Keratinocyte (primary cell): ENCODE measurements around the gene TAP1. TPM values are rescaled to one million over a fixed set of nuclear protein-coding genes. Genes with fewer than 3 reads are reported as not detected.

Experiments used
- DNase-seq: peaks from one replicate; pipeline ENCODE4 v3.0.0-alpha.2; 2011; ENCODE audit warnings: low read depth, missing footprints, low spot score
- FAIRE-seq: peaks from 2 replicates; lab custom pipeline; 2011; peaks lifted over from hg19 to GRCh38; lab: Jason Lieb, UNC
- H2AFZ ChIP-seq: 2 replicates; pipeline ENCODE4 v1.6.0; 2012; ENCODE audit warnings: low read length, control low read depth, inconsistent platforms; ENCODE audit not compliant: control insufficient read depth
- H3K27ac ChIP-seq: 2 replicates; pipeline ENCODE4 v1.5.1; 2011; ENCODE audit warnings: low read length; ENCODE audit not compliant: control insufficient read depth, insufficient read depth
- H3K27me3 ChIP-seq: 3 replicates; pipeline ENCODE4 v1.6.0; 2011; ENCODE audit warnings: low read length; ENCODE audit not compliant: control insufficient read depth, insufficient read depth; ENCODE audit errors: extremely low read depth
- H3K36me3 ChIP-seq, 2 experiments: 2 replicates in 1 of 2; 3 replicates in 1 of 2; pipeline ENCODE4 v1.5.1; 2011; ENCODE audit warnings: low read length in 2 of 2, mild to moderate bottlenecking in 1 of 2; ENCODE audit not compliant: control insufficient read depth in 2 of 2, insufficient read depth in 2 of 2; ENCODE audit errors: extremely low read depth in 1 of 2
- H3K4me1 ChIP-seq: 3 replicates; pipeline ENCODE4 v1.5.1; 2011; ENCODE audit warnings: low read length; ENCODE audit not compliant: control insufficient read depth, insufficient read depth; ENCODE audit errors: extremely low read depth
- H3K4me2 ChIP-seq: 3 replicates; pipeline ENCODE4 v1.6.0; 2011; ENCODE audit warnings: low read depth, low read length; ENCODE audit not compliant: control insufficient read depth, insufficient read depth; ENCODE audit errors: extremely low read depth
- H3K4me3 ChIP-seq, 3 experiments: fragments of 200-600 bp in 1 of 3; sonication (generic) in 1 of 3; 2 replicates in 2 of 3; 3 replicates in 1 of 3; pipeline ENCODE4 v1.5.1; 2011 to 2016; ENCODE audit warnings: low read length in 3 of 3, mild to moderate bottlenecking in 3 of 3, control low read depth in 2 of 3, inconsistent platforms in 1 of 3, low read depth in 1 of 3, mixed read lengths in 1 of 3, mixed run types in 1 of 3, moderate library complexity in 1 of 3; ENCODE audit not compliant: control insufficient read depth in 2 of 3, insufficient read depth in 2 of 3; ENCODE audit errors: extremely low read depth in 1 of 3
- H3K79me2 ChIP-seq: 2 replicates; pipeline ENCODE4 v1.6.0; 2012; ENCODE audit warnings: low read length; ENCODE audit not compliant: control insufficient read depth, insufficient read depth
- H3K9ac ChIP-seq: 3 replicates; pipeline ENCODE4 v1.6.0; 2011; ENCODE audit warnings: low read length; ENCODE audit not compliant: control insufficient read depth, insufficient read depth; ENCODE audit errors: extremely low read depth
- H3K9me1 ChIP-seq: 3 replicates; pipeline ENCODE4 v1.6.0; 2011; ENCODE audit warnings: low read length; ENCODE audit not compliant: control insufficient read depth, insufficient read depth; ENCODE audit errors: extremely low read depth
- H3K9me3 ChIP-seq: 2 replicates; pipeline ENCODE4 v1.5.1; 2012; ENCODE audit warnings: low read depth, low read length; ENCODE audit not compliant: control insufficient read depth
- H4K20me1 ChIP-seq: 3 replicates; pipeline ENCODE4 v1.6.0; 2011; ENCODE audit warnings: low read length; ENCODE audit not compliant: control insufficient read depth, insufficient read depth; ENCODE audit errors: extremely low read depth
- EZH2 ChIP-seq: IDR thresholded peaks from one replicate; pipeline ENCODE4 v1.6.1; 2012; ENCODE audit warnings: inconsistent platforms, mild to moderate bottlenecking, low read length, moderate library complexity
- dilution Hi-C: fragments of 300-500 bp; cut with MboI; formaldehyde crosslinking; loops from one replicate; pipeline ENCODE4 v1.7.0; 2020; ENCODE audit warnings: low sequenced_read_pairs; ENCODE audit not compliant: extremely low pct_ligation_motif_present
- polyA plus RNA-seq, 5 experiments: library from polyadenylated mRNA; depleted of rRNA in 3 of 5; stranded (reverse) in 3 of 5; stranded (forward) in 1 of 5; unstranded in 1 of 5; fragments of >200 nt; gene quantifications; 1 replicate in 1 of 5; 2 replicates in 3 of 5; 3 replicates in 1 of 5; pipeline versions ENCODE4 v1.2.1 to v1.2.3, GENCODE V29; 2011 to 2012; ENCODE audit warnings: missing spikeins in 2 of 5, low read depth in 1 of 5, low replicate concordance in 1 of 5
- TF ChIP-seq, protein P1 (sequence below), 3 experiments: IDR thresholded peaks in 1 of 3; conservative IDR thresholded peaks in 1 of 3; optimal IDR thresholded peaks in 1 of 3; 2 replicates in 2 of 3; 3 replicates in 1 of 3; pipeline versions ENCODE3 to v1.5.1; 2011; ENCODE audit warnings: low read length in 3 of 3, mild to moderate bottlenecking in 3 of 3, moderate library complexity in 2 of 3, control low read depth in 1 of 3, inconsistent platforms in 1 of 3; ENCODE audit not compliant: insufficient read depth in 2 of 3; ENCODE audit errors: extremely low read depth in 1 of 3

Gene TAP1
- polyA plus RNA-seq, 1 donor (not counting 4 experiments of a cell fraction or from before 2014, with no cell fraction given), result 56.1 TPM

- H4K20me1 ChIP-seq, result no peaks in the 10 kb centered on the region
- no peak for DNase-seq
- no peak overlapping the region for H2AFZ ChIP-seq
- H3K4me3 ChIP-seq, result no peak overlapping the region
- no peak overlapping the region for H3K4me2 ChIP-seq
- H3K27me3 ChIP-seq, result no peaks in the 10 kb centered on the region
- dilution Hi-C loops, result no loop called here
- no peak for TF ChIP-seq EZH2
- TF ChIP-seq, protein P1, sequence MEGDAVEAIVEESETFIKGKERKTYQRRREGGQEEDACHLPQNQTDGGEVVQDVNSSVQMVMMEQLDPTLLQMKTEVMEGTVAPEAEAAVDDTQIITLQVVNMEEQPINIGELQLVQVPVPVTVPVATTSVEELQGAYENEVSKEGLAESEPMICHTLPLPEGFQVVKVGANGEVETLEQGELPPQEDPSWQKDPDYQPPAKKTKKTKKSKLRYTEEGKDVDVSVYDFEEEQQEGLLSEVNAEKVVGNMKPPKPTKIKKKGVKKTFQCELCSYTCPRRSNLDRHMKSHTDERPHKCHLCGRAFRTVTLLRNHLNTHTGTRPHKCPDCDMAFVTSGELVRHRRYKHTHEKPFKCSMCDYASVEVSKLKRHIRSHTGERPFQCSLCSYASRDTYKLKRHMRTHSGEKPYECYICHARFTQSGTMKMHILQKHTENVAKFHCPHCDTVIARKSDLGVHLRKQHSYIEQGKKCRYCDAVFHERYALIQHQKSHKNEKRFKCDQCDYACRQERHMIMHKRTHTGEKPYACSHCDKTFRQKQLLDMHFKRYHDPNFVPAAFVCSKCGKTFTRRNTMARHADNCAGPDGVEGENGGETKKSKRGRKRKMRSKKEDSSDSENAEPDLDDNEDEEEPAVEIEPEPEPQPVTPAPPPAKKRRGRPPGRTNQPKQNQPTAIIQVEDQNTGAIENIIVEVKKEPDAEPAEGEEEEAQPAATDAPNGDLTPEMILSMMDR (optimal IDR thresholded peaks at IDR 0.05 in 1 of 3, IDR thresholded peaks at IDR 0.05 in 1 of 3, conservative IDR thresholded peaks at IDR 0.05 in 1 of 3; ENCODE audit: extremely low read depth in 1 of 3, insufficient read depth in 2 of 3, low read length in 3 of 3), result no peak
- H3K9me1 ChIP-seq, result no peaks in the 10 kb centered on the region
- H3K36me3 ChIP-seq, result peaks cover 31 to 35% of the 10 kb centered on the region in 2 experiments
- H3K9ac ChIP-seq, result no peak overlapping the region
- no peak overlapping the region for H3K27ac ChIP-seq
- peaks cover 12% of the 10 kb centered on the region for H3K4me1 ChIP-seq
- no peak for FAIRE-seq
- peaks cover 21% of the 10 kb centered on the region for H3K79me2 ChIP-seq
- no peaks in the 10 kb centered on the region for H3K9me3 ChIP-seq
Measured at GRCh38 chr6:32849126-32849525, 4.4 kb downstream of the TAP1 start.

GRCh38 chr6:32847795-32848194 is 5.7 kb downstream of the TAP1 start:
- no peak for DNase-seq
- H3K36me3 ChIP-seq, result peaks cover 31 to 35% of the 10 kb centered on the region in 2 experiments
- H3K9me1 ChIP-seq, result no peaks in the 10 kb centered on the region
- no peak overlapping the region for H3K27ac ChIP-seq
- H3K27me3 ChIP-seq, result no peaks in the 10 kb centered on the region
- peaks cover 17% of the 10 kb centered on the region for H3K79me2 ChIP-seq
- H3K9me3 ChIP-seq, result no peaks in the 10 kb centered on the region
- no peak overlapping the region for H3K9ac ChIP-seq
- H4K20me1 ChIP-seq, result no peaks in the 10 kb centered on the region
- TF ChIP-seq, protein P1 (optimal IDR thresholded peaks at IDR 0.05 in 1 of 3, IDR thresholded peaks at IDR 0.05 in 1 of 3, conservative IDR thresholded peaks at IDR 0.05 in 1 of 3; ENCODE audit: extremely low read depth in 1 of 3, insufficient read depth in 2 of 3, low read length in 3 of 3), result no peak
- no peak for TF ChIP-seq EZH2
- no peak overlapping the region for H3K4me2 ChIP-seq
- no peak overlapping the region for H2AFZ ChIP-seq
- no peak overlapping the region for H3K4me3 ChIP-seq
- no peak for FAIRE-seq
- dilution Hi-C loops, result no loop called here
- H3K4me1 ChIP-seq, result peaks cover 15% of the 10 kb centered on the region
